K562 (cell line): Measurements from ENCODE around the gene MRGPRD. TPM values are rescaled to one million over a fixed set of nuclear protein-coding genes. Genes with fewer than 3 reads are reported as not detected.

Experiments
- CBFA2T2 ChIP-seq: fragments of 450-650 bp; conservative IDR thresholded peaks from 2 replicates; pipeline ENCODE4 v1.6.1; 2017; ENCODE audit warnings: mild to moderate bottlenecking
- CREB3L1 ChIP-seq: fragments of 450-650 bp; IDR thresholded peaks from 2 replicates; pipeline ENCODE4 v1.6.1; 2014; ENCODE audit warnings: low read depth, mild to moderate bottlenecking, moderate library complexity, borderline replicate concordance
- EHMT2 ChIP-seq: fragments of 450-650 bp; IDR thresholded peaks from 2 replicates; pipeline ENCODE4 v1.6.1; 2018; ENCODE audit warnings: antibody characterized with exemption
- JUN ChIP-seq, 2 experiments: sonication (generic) in 1 of 2; formaldehyde crosslinking in 1 of 2; IDR thresholded peaks; 2 replicates each; pipeline versions ENCODE4 v1.6.1 to v1.8.0; 2012 to 2022; ENCODE audit warnings: borderline replicate concordance in 2 of 2, mild to moderate bottlenecking in 2 of 2, improper control_type of control experiment in 1 of 2, low read depth in 1 of 2, low read length in 1 of 2, missing genetic modification reagents in 1 of 2
- NBN ChIP-seq: fragments of 450-650 bp; IDR thresholded peaks from 2 replicates; pipeline ENCODE4 v1.6.1; 2016; ENCODE audit warnings: low read depth, mild to moderate bottlenecking
- NFATC3 ChIP-seq: fragments of 450-650 bp; IDR thresholded peaks from 2 replicates; pipeline ENCODE4 v1.6.1; 2017; ENCODE audit warnings: mild to moderate bottlenecking
- RBM25 ChIP-seq: fragments of 200-400 bp; formaldehyde crosslinking; IDR thresholded peaks from 2 replicates; pipeline ENCODE4 v1.6.1; 2018; ENCODE audit warnings: low read length, low read depth, moderate library complexity; ENCODE audit not compliant: severe bottlenecking
- ZFP36 ChIP-seq: fragments of 150-350 bp; IDR thresholded peaks from 2 replicates; pipeline ENCODE4 v1.6.1; 2018; ENCODE audit warnings: low read length, low read depth; ENCODE audit not compliant: partially characterized antibody
- ZNF655 ChIP-seq: fragments of 250-450 bp; sonication (Bioruptor Pico); IDR thresholded peaks from 2 replicates; pipeline ENCODE4 v1.5.0; 2021
- ZNF77 ChIP-seq: fragments of 250-450 bp; sonication (Bioruptor Pico); IDR thresholded peaks from 2 replicates; pipeline ENCODE4 v1.5.0; 2020
- ZNF79 ChIP-seq: fragments of 250-450 bp; sonication (Bioruptor Pico); IDR thresholded peaks from 2 replicates; pipeline ENCODE4 v1.4.0; 2020; ENCODE audit warnings: low read depth, mild to moderate bottlenecking, moderate library complexity
- polyA plus RNA-seq, 8 experiments: library from polyadenylated mRNA; depleted of rRNA in 4 of 8; stranded (reverse) in 5 of 8; unstranded in 3 of 8; fragments of >200 nt; fragmentation: Nextera tagmentation in 2 of 8; fragmentation: Illumina TruSeq in 1 of 8; extraction: Ambion mirVana in 2 of 8; extraction: Trizol in 1 of 8; gene quantifications; 2 replicates each; pipeline versions ENCODE4 v1.2.1 to v1.2.3, GENCODE V29; 2011 to 2014; ENCODE audit warnings: inconsistent platforms in 1 of 8, missing spikeins in 1 of 8
- total RNA-seq, 7 experiments: library from RNA; depleted of rRNA in 6 of 7; stranded (reverse); fragments of >200 nt in 6 of 7; fragmentation: Illumina TruSeq in 2 of 7; extraction: Trizol in 2 of 7; gene quantifications; 2 replicates each; pipeline versions ENCODE4 v1.2.1 to v1.2.3, GENCODE V29; 2011 to 2021; ENCODE audit warnings: low replicate concordance in 1 of 7
- TF ChIP-seq, protein P1 (sequence below): fragments of 250-450 bp; sonication (Bioruptor Pico); IDR thresholded peaks from 2 replicates; pipeline ENCODE4 v1.8.0; 2022; ENCODE audit warnings: inconsistent platforms
- TF ChIP-seq, protein P2 (sequence below), 2 experiments: IDR thresholded peaks; 2 replicates each; pipeline ENCODE4 v1.6.1; 2011; ENCODE audit warnings: borderline replicate concordance in 1 of 2, control low read depth in 1 of 2, low read depth in 1 of 2, low read length in 1 of 2, mild to moderate bottlenecking in 1 of 2, mixed read lengths in 1 of 2, moderate library complexity in 1 of 2; ENCODE audit not compliant: insufficient read depth in 1 of 2, insufficient read length in 1 of 2, poor library complexity in 1 of 2, severe bottlenecking in 1 of 2; ENCODE audit errors: extremely low read depth in 1 of 2
- TF ChIP-seq, protein P3 (sequence below): fragments of 450-650 bp; formaldehyde crosslinking; IDR thresholded peaks from 2 replicates; pipeline ENCODE4 v1.4.0; 2020; ENCODE audit warnings: mild to moderate bottlenecking, mixed read lengths
- TF ChIP-seq, protein P4 (sequence below): fragments of 200-800 bp; sonication (Bioruptor generic); IDR thresholded peaks from 2 replicates; pipeline ENCODE4 v1.6.1; 2017; ENCODE audit warnings: missing genetic modification characterization, missing compliant biosample characterization
- TF ChIP-seq, protein P5 (sequence below): sonication (generic); formaldehyde crosslinking; IDR thresholded peaks from 2 replicates; pipeline ENCODE4 v1.5.0; 2020; ENCODE audit warnings: missing genetic modification reagents

MRGPRD gene
- total and polyA plus RNA-seq, 9 of the 15 experiments (the other 6 are each of a cell fraction or from before 2014, with no cell fraction given), result not detected

GRCh38 chr11:68974421-68975194 lies 6.2 kb downstream of the MRGPRD start (continued):
- TF ChIP-seq, protein P1, sequence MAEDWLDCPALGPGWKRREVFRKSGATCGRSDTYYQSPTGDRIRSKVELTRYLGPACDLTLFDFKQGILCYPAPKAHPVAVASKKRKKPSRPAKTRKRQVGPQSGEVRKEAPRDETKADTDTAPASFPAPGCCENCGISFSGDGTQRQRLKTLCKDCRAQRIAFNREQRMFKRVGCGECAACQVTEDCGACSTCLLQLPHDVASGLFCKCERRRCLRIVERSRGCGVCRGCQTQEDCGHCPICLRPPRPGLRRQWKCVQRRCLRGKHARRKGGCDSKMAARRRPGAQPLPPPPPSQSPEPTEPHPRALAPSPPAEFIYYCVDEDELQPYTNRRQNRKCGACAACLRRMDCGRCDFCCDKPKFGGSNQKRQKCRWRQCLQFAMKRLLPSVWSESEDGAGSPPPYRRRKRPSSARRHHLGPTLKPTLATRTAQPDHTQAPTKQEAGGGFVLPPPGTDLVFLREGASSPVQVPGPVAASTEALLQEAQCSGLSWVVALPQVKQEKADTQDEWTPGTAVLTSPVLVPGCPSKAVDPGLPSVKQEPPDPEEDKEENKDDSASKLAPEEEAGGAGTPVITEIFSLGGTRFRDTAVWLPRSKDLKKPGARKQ (CRISPR knock-in tag), result no peak
- TF ChIP-seq, protein P2, sequence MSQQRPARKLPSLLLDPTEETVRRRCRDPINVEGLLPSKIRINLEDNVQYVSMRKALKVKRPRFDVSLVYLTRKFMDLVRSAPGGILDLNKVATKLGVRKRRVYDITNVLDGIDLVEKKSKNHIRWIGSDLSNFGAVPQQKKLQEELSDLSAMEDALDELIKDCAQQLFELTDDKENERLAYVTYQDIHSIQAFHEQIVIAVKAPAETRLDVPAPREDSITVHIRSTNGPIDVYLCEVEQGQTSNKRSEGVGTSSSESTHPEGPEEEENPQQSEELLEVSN (IDR thresholded peaks at IDR 0.05; ENCODE audit: borderline replicate concordance in 1 of 2, extremely low read depth in 1 of 2, insufficient read depth in 1 of 2, insufficient read length in 1 of 2, low read depth in 1 of 2, low read length in 1 of 2, poor library complexity in 1 of 2, severe bottlenecking in 1 of 2), result no peak
- TF ChIP-seq, protein P3, sequence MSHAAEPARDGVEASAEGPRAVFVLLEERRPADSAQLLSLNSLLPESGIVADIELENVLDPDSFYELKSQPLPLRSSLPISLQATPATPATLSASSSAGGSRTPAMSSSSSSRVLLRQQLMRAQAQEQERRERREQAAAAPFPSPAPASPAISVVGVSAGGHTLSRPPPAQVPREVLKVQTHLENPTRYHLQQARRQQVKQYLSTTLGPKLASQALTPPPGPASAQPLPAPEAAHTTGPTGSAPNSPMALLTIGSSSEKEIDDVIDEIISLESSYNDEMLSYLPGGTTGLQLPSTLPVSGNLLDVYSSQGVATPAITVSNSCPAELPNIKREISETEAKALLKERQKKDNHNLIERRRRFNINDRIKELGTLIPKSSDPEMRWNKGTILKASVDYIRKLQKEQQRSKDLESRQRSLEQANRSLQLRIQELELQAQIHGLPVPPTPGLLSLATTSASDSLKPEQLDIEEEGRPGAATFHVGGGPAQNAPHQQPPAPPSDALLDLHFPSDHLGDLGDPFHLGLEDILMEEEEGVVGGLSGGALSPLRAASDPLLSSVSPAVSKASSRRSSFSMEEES (CRISPR knock-in tag), result peak; percentile 98
- TF ChIP-seq ZNF655 (CRISPR knock-in tag), result no peak
- TF ChIP-seq CREB3L1, result peak; percentile 66; the same call in 1 of the 2 replicates
- TF ChIP-seq NFATC3, result peak; percentile 32; the same call in 1 of the 2 replicates
- TF ChIP-seq ZFP36, result peak; percentile 3
- no peak for TF ChIP-seq JUN (IDR thresholded peaks at IDR 0.05; ENCODE audit: borderline replicate concordance, low read depth, low read length)
- TF ChIP-seq JUN (CRISPR knock-in tag; IDR thresholded peaks at IDR 0.05; ENCODE audit: borderline replicate concordance), result no peak
- no peak for TF ChIP-seq ZNF77 (CRISPR knock-in tag)
- TF ChIP-seq ZNF79 (CRISPR knock-in tag), result no peak
- TF ChIP-seq NBN, result no peak
- TF ChIP-seq, protein P4, sequence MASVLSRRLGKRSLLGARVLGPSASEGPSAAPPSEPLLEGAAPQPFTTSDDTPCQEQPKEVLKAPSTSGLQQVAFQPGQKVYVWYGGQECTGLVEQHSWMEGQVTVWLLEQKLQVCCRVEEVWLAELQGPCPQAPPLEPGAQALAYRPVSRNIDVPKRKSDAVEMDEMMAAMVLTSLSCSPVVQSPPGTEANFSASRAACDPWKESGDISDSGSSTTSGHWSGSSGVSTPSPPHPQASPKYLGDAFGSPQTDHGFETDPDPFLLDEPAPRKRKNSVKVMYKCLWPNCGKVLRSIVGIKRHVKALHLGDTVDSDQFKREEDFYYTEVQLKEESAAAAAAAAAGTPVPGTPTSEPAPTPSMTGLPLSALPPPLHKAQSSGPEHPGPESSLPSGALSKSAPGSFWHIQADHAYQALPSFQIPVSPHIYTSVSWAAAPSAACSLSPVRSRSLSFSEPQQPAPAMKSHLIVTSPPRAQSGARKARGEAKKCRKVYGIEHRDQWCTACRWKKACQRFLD (CRISPR knock-in tag), result no peak
- TF ChIP-seq EHMT2, result peak; percentile 83
- peak; percentile 72 for TF ChIP-seq CBFA2T2
- TF ChIP-seq RBM25, result no peak
- TF ChIP-seq, protein P5, sequence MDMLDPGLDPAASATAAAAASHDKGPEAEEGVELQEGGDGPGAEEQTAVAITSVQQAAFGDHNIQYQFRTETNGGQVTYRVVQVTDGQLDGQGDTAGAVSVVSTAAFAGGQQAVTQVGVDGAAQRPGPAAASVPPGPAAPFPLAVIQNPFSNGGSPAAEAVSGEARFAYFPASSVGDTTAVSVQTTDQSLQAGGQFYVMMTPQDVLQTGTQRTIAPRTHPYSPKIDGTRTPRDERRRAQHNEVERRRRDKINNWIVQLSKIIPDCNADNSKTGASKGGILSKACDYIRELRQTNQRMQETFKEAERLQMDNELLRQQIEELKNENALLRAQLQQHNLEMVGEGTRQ (CRISPR knock-in tag), result peak; percentile 96
